Immature natural killer cell (primary cell): ENCODE results near the gene CNOT2. TPM values are rescaled to one million over a fixed set of nuclear protein-coding genes. Genes with fewer than 3 reads are reported as not detected.

Experiments used
- DNase-seq, 3 donors: peaks; one replicate each; pipeline ENCODE4 v3.0.0; 2022; ENCODE audit warnings: mixed read lengths in 1 of 3
- H3K27ac Mint-ChIP-seq, 6 donors: one replicate each; pipeline ENCODE4 v1.8.0; 2020; ENCODE audit warnings: mixed read lengths in 6 of 6, mild to moderate bottlenecking in 5 of 6, inconsistent platforms in 4 of 6, moderate library complexity in 3 of 6
- H3K27me3 Mint-ChIP-seq, 3 donors: one replicate each; pipeline ENCODE4 v1.8.0; 2020 to 2021; ENCODE audit warnings: low read depth in 3 of 3, mild to moderate bottlenecking in 3 of 3, mixed read lengths in 3 of 3, moderate library complexity in 3 of 3, inconsistent platforms in 1 of 3
- H3K36me3 Mint-ChIP-seq, 3 donors: one replicate each; pipeline ENCODE4 v1.8.0; 2020; ENCODE audit warnings: mixed read lengths in 3 of 3, inconsistent platforms in 2 of 3, mild to moderate bottlenecking in 2 of 3
- H3K4me1 Mint-ChIP-seq, 2 donors: one replicate each; pipeline ENCODE4 v1.8.0; 2020; ENCODE audit warnings: inconsistent platforms in 2 of 2, mild to moderate bottlenecking in 2 of 2, mixed read lengths in 2 of 2, moderate library complexity in 1 of 2
- H3K4me3 Mint-ChIP-seq, 5 donors: one replicate each; pipeline ENCODE4 v1.8.0; 2020; ENCODE audit warnings: mild to moderate bottlenecking in 5 of 5, mixed read lengths in 5 of 5, inconsistent platforms in 3 of 5, moderate library complexity in 3 of 5
- H3K9me3 Mint-ChIP-seq, 6 donors: one replicate each; pipeline ENCODE4 v1.8.0; 2020; ENCODE audit warnings: mild to moderate bottlenecking in 6 of 6, mixed read lengths in 6 of 6, inconsistent platforms in 4 of 6, moderate library complexity in 3 of 6
- polyA plus RNA-seq, 3 donors: library from polyadenylated mRNA; unstranded; fragments of 300-500 nt; fragmentation: Illumina TruSeq; gene quantifications; one replicate each; pipeline ENCODE4 v1.2.3, GENCODE V29; 2021

Gene CNOT2
- polyA plus RNA-seq, 3 donors from 2014 or later = 84.6 to 126 (median 114) TPM

GRCh38 chr12:70329728-70330127 is 86.5 kb downstream of the CNOT2 start:
- H3K4me3 Mint-ChIP-seq = no peak overlapping the region
- H3K27ac Mint-ChIP-seq = no peak overlapping the region
- peaks cover 5 to 16% (median 13%) of the 10 kb centered on the region in 3 donors for H3K36me3 Mint-ChIP-seq
- no peak for DNase-seq
- H3K9me3 Mint-ChIP-seq = no peaks in the 10 kb centered on the region
- H3K4me1 Mint-ChIP-seq = peaks cover 27 to 72% of the 10 kb centered on the region in 2 donors
- H3K27me3 Mint-ChIP-seq = peaks cover 0 to 3% (median 1%) of the 10 kb centered on the region in 3 donors

- H3K36me3 Mint-ChIP-seq = peaks cover 5 to 20% (median 14%) of the 10 kb centered on the region in 3 donors
- DNase-seq = no peak
- no peaks in the 10 kb centered on the region for H3K27me3 Mint-ChIP-seq
- peak overlapping the region in 1 of 6 donors; percentile 56 for H3K27ac Mint-ChIP-seq
- H3K9me3 Mint-ChIP-seq = no peaks in the 10 kb centered on the region
- no peak overlapping the region for H3K4me3 Mint-ChIP-seq
- peaks cover 26 to 68% of the 10 kb centered on the region in 2 donors for H3K4me1 Mint-ChIP-seq
These were observed 86.9 kb downstream of the CNOT2 start for GRCh38 chr12:70330158-70330557.

GRCh38 chr12:70332236-70332635 is 89.0 kb downstream of the CNOT2 start:
- no peaks in the 10 kb centered on the region for H3K9me3 Mint-ChIP-seq
- H3K4me3 Mint-ChIP-seq = no peak overlapping the region
- no peak for DNase-seq
- no peak overlapping the region for H3K27ac Mint-ChIP-seq
- peaks cover 20 to 56% of the 10 kb centered on the region in 2 donors for H3K4me1 Mint-ChIP-seq
- H3K27me3 Mint-ChIP-seq = no peaks in the 10 kb centered on the region
- H3K36me3 Mint-ChIP-seq = peaks cover 9 to 23% (median 12%) of the 10 kb centered on the region in 3 donors

DNA sequence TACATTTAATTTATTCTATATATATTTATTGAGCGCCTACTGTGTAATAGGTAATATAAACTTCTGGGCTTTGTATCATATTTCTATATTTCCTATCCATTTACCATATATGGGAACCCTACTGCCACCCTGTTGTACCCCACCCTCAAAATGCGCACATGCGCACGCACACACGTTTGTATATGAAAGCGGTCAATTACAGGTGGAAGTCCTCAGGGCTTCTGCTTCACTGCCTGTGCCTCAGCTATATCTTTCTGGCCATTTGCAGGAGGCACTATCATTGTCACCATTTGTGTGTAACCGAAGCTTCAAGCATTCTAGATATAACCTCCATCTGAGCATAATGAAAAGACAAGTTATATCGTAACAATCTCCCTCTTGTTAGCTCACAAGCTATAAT is 91.5 kb downstream of the CNOT2 start:
- Mint-ChIP-seq H3K36me3 (peaks cover 21 to 35% (median 24%) of the 10 kb centered on the region in 3 donors), H3K27me3 (peaks cover 0 to 1% (median 0%) of the 10 kb centered on the region in 3 donors), H3K4me3 (no peak overlapping the region), H3K4me1 (peaks cover 8 to 37% of the 10 kb centered on the region in 2 donors), H3K9me3 (no peaks in the 10 kb centered on the region), H3K27ac (no peak overlapping the region)
- DNase-seq = no peak

GRCh38 chr12:70338531-70338930 is 95.3 kb downstream of the CNOT2 start:
- Mint-ChIP-seq H3K4me1 (peaks cover 0 to 2% of the 10 kb centered on the region in 2 donors), H3K4me3 (no peak overlapping the region), H3K27me3 (peaks cover 0 to 1% (median 0%) of the 10 kb centered on the region in 3 donors), H3K27ac (no peak overlapping the region), H3K9me3 (no peaks in the 10 kb centered on the region), H3K36me3 (peaks cover 34 to 52% (median 40%) of the 10 kb centered on the region in 3 donors)
- no peak for DNase-seq

DNA sequence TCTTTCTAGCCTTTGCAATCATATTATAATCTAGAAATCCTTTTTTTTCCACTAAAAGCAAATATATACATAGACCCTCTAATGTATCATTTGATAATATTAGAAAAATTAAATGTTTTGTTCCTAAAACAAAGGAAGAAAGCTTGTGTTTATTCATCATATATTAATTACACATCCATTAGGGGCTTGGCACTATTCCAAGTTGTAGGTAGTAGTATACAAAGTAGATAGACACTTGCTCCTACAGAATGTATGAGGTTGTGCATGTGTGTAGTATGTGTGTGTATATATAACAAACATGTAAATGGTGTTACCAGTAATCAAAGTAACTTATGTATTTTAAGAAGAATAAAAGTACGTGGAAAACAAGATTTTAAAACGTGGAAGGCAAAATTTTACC is 107.8 kb downstream of the CNOT2 start:
- Mint-ChIP-seq H3K27ac (no peak overlapping the region), H3K4me1 (no peaks in the 10 kb centered on the region), H3K4me3 (no peak overlapping the region), H3K36me3 (peaks cover 12 to 17% (median 14%) of the 10 kb centered on the region in 3 donors), H3K9me3 (no peaks in the 10 kb centered on the region), H3K27me3 (no peaks in the 10 kb centered on the region)
- DNase-seq = no peak

GRCh38 chr12:70353780-70354660 is 110.8 kb downstream of the CNOT2 start:
- Mint-ChIP-seq H3K36me3 (peaks cover 12 to 14% (median 12%) of the 10 kb centered on the region in 3 donors), H3K27me3 (no peaks in the 10 kb centered on the region), H3K27ac (no peak overlapping the region), H3K9me3 (no peaks in the 10 kb centered on the region), H3K4me1 (no peaks in the 10 kb centered on the region), H3K4me3 (no peak overlapping the region)
- DNase-seq = no peak

DNA sequence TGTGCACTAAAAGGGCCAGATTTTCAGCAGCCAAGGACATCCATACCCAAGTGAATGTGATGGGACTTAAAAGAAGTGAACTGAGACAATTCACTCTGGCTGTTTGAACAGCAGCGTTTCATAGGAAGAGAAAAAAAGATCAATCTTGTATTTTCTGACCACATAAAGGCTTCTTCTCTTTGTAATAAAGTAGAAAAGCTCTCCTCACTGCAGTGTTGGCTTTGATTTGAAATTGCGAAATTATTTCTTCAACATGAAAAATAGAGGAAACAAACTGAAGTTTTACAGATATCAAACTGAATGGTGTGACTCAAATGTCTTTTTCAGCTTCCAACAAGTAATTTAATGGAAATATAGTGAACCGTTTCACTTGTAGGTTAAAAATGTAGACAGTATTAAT is 111.6 kb downstream of the CNOT2 start:
- Mint-ChIP-seq H3K27me3 (no peaks in the 10 kb centered on the region), H3K4me3 (no peak overlapping the region), H3K9me3 (no peaks in the 10 kb centered on the region), H3K36me3 (peaks cover 12 to 14% (median 12%) of the 10 kb centered on the region in 3 donors), H3K27ac (peak overlapping the region in 1 of 6 donors; percentile 74), H3K4me1 (no peaks in the 10 kb centered on the region)
- DNase-seq = no peak

DNA sequence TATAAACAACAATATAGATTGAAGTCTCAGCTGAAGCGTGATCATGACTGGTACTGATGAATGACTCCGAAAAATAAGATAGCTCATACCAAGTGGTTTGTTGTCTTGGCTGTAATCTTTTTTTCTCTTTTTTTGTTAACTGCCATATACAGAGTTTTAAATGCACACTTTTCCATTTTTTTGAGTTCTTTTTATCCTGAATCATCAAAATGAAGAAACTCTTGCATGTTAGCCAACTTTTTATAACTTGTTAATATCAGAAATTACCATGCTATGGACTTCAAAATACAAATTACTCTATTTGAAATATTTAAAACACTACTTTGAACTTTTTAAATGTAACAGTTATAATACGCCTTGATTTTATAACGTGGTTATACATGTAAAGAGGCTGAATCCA is 112.7 kb downstream of the CNOT2 start:
- peaks cover 12 to 14% (median 12%) of the 10 kb centered on the region in 3 donors for H3K36me3 Mint-ChIP-seq
- H3K27ac Mint-ChIP-seq = no peak overlapping the region
- H3K9me3 Mint-ChIP-seq = no peaks in the 10 kb centered on the region
- no peaks in the 10 kb centered on the region for H3K4me1 Mint-ChIP-seq
- DNase-seq = no peak
- H3K27me3 Mint-ChIP-seq = peaks cover 0 to 3% (median 0%) of the 10 kb centered on the region in 3 donors
- H3K4me3 Mint-ChIP-seq = no peak overlapping the region

GRCh38 chr12:70359458-70360197 is 116.4 kb downstream of the CNOT2 start:
- Mint-ChIP-seq H3K4me3 (no peak overlapping the region), H3K4me1 (peaks cover 0 to under 1% of the 10 kb centered on the region in 2 donors), H3K9me3 (no peaks in the 10 kb centered on the region), H3K27me3 (peaks cover 0 to 5% (median 3%) of the 10 kb centered on the region in 3 donors), H3K27ac (no peak overlapping the region), H3K36me3 (peaks cover under 1 to 5% (median 4%) of the 10 kb centered on the region in 3 donors)
- DNase-seq = no peak

DNA sequence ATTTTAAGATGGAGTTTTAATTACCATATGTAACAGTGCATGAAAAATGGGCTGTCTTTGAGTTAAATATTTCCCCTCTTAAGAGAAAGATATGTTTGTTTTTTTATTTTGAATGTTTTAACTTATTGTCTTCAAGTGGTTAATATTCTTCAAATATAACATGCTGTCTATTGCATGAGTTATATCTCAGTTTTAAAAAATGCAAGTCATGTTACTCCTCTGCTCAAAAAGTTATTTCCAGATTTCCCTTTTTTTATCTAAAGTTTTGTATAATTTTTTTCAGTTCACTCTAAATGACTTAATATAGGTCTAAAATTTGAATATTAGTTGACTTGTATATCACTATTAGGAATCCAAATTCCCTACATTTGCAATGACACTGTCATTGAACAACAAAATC is 117.0 kb downstream of the CNOT2 start:
- H3K36me3 Mint-ChIP-seq = peaks cover 0 to 5% (median 0%) of the 10 kb centered on the region in 3 donors
- H3K9me3 Mint-ChIP-seq = no peaks in the 10 kb centered on the region
- no peak for DNase-seq
- no peak overlapping the region for H3K4me3 Mint-ChIP-seq
- H3K4me1 Mint-ChIP-seq = peaks cover 3 to 6% of the 10 kb centered on the region in 2 donors
- H3K27me3 Mint-ChIP-seq = peaks cover 3 to 11% (median 8%) of the 10 kb centered on the region in 3 donors
- H3K27ac Mint-ChIP-seq = no peak overlapping the region

GRCh38 chr12:70364695-70365397 is 121.6 kb downstream of the CNOT2 start:
- DNase-seq = peak in 1 of 3 donors; percentile 3
- H3K27ac Mint-ChIP-seq = no peak overlapping the region

GRCh38 chr12:70365398-70365647 is 122.1 kb downstream of the CNOT2 start:
- Mint-ChIP-seq H3K27me3 (peaks cover 13 to 21% (median 15%) of the 10 kb centered on the region in 3 donors), H3K4me3 (peak overlapping the region; percentile 68 to 83 (median 76)), H3K4me1 (peaks cover 15 to 21% of the 10 kb centered on the region in 2 donors), H3K9me3 (no peaks in the 10 kb centered on the region), H3K36me3 (no peaks in the 10 kb centered on the region), H3K27ac (no peak overlapping the region)
- DNase-seq = no peak

More at GRCh38 chr12:70364695-70365397, 121.6 kb downstream of the CNOT2 start:
- H3K36me3 Mint-ChIP-seq = no peaks in the 10 kb centered on the region
- peaks cover 15 to 21% of the 10 kb centered on the region in 2 donors for H3K4me1 Mint-ChIP-seq
- H3K4me3 Mint-ChIP-seq = peak overlapping the region; percentile 68 to 83 (median 76)
- no peaks in the 10 kb centered on the region for H3K9me3 Mint-ChIP-seq
- peaks cover 13 to 21% (median 16%) of the 10 kb centered on the region in 3 donors for H3K27me3 Mint-ChIP-seq
